ENCODE data around the gene WDR18.

DNA sequence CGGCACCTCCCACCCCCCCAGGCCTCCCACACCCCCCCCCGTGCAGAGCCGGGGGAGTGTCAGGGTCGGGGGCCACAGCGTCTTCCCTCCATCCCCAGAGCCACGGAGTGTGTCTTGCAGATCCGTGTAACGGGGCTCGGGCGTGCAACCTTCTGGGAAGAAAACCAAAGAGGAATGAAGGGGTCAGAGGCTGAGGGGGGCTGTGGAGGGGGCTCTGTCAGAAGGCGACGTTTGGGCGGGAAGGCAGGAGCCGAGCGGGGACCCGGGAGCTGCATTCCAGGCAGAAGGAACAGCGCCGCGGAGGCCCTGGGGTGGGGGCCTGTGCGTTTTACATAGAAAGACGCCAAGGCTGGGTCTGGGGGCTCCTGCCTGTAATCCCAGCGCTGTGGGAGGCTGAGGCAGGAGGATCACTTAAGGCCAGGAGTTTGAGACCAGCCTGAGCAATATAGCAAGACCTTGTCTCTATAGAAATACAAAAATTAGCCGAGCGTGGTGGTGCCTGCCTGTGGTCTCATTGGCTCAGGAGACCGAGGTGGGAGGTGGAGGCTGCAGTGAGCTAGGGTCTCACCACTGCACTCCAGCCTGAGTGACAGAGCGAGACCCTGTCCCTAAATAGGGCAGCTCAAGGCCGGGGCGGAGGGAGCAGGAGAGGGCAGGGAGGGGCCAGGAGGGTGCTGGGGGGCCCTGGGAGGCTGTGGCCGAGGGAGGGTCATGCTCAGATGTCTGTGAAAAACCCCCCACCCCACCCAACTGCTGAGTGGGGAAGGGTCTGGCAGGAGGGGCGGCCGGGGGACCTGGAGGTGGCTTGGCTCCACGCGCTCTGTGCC, 30.5 kb upstream of the WDR18 start:
- TF ChIP-seq CTCF (conservative IDR thresholded peaks at IDR 0.05; ENCODE audit: low read depth in 2 of 2) (no peak), EZH2 (IDR thresholded peaks at IDR 0.05; ENCODE audit: low read depth, unreplicated experiment) (no peak), POLR2AphosphoS5 (IDR thresholded peaks at IDR 0.05; ENCODE audit: low read depth) (no peak), ETS1 (IDR thresholded peaks at IDR 0.05) (no peak), REST (IDR thresholded peaks at IDR 0.05; ENCODE audit: unreplicated experiment) (no peak), STAT1 (IDR thresholded peaks at IDR 0.05; ENCODE audit: unreplicated experiment) (no peak), JUNB (IDR thresholded peaks at IDR 0.05; ENCODE audit: unreplicated experiment) (no peak), ZNF114 (CRISPR knock-in tag; IDR thresholded peaks at IDR 0.05) (no peak), EZH2phosphoT487 (IDR thresholded peaks at IDR 0.05; ENCODE audit: unreplicated experiment) (no peak), NANOG (IDR thresholded peaks at IDR 0.05; ENCODE audit: borderline replicate concordance) (no peak)
